GM12878 (cell line): ENCODE results near the gene NR2C2AP. TPM values are rescaled to one million over a fixed set of nuclear protein-coding genes. Genes with fewer than 3 reads are reported as not detected.

Experiments used
- ATAC-seq: fragments of 200-7000 bp; cut with Tn5 transposase; 3 replicates; pipeline ENCODE4 v1.9.1; 2020; ENCODE audit warnings: mild to moderate bottlenecking, moderate library complexity
- BruUV-seq: library from RNA; stranded (reverse); fragments of 400-500 nt; replicated peaks from 2 replicates; lab custom pipeline; 2021; lab: Mats Ljungman, UMichigan
- CTCF ChIA-PET: fragments of 300-600 bp; sonication (Branson Sonifier 250); formaldehyde crosslinking; extraction: SDS; loops from one replicate; lab custom pipeline; 2021; ENCODE audit warnings: inconsistent platforms; lab: Yijun Ruan, JAX
- POLR2A ChIA-PET: fragments of 350-600 bp; formaldehyde crosslinking; extraction: SDS; loops from one replicate; lab custom pipeline; 2021; ENCODE audit warnings: inconsistent platforms; lab: Charles Lee
- RAD21 ChIA-PET: fragments of 300-600 bp; sonication (Branson Sonifier 250); formaldehyde crosslinking; loops from one replicate; lab custom pipeline; 2023; ENCODE audit warnings: antibody characterized with exemption; ENCODE audit not compliant: unreplicated experiment; lab: Charles Lee
- SMC1A ChIA-PET: fragments of 300-600 bp; sonication (Branson Sonifier 250); formaldehyde crosslinking; loops from one replicate; lab custom pipeline; 2023; ENCODE audit not compliant: unreplicated experiment, uncharacterized antibody; lab: Charles Lee
- DNase-seq: peaks from one replicate; pipeline ENCODE4 v3.0.0-alpha.2; 2011; ENCODE audit warnings: low read depth, low spot score
- FAIRE-seq: peaks from 3 replicates; lab custom pipeline; 2011; peaks lifted over from hg19 to GRCh38; lab: Jason Lieb, UNC
- H2AFZ ChIP-seq: 2 replicates; pipeline ENCODE4 v1.6.0; 2011; ENCODE audit warnings: low read depth, low read length, control low read depth; ENCODE audit not compliant: control insufficient read depth
- H3K27ac ChIP-seq: 2 replicates; pipeline ENCODE4 v1.5.1; 2011; ENCODE audit warnings: control low read depth; ENCODE audit not compliant: control insufficient read depth, insufficient read depth
- H3K27me3 ChIP-seq, 2 experiments: replicated peaks in 1 of 2; 2 replicates each; pipeline versions ENCODE4 v1.6.0 to v1.6.1; 2011; ENCODE audit warnings: low read length in 1 of 2; ENCODE audit not compliant: control insufficient read depth in 2 of 2, insufficient read depth in 2 of 2
- H3K36me3 ChIP-seq, 2 experiments: 2 replicates each; pipeline ENCODE4 v1.5.1; 2011; ENCODE audit warnings: low read length in 1 of 2; ENCODE audit not compliant: control insufficient read depth in 2 of 2, insufficient read depth in 2 of 2
- H3K4me1 ChIP-seq: 2 replicates; pipeline ENCODE4 v1.6.1; 2011; ENCODE audit warnings: mild to moderate bottlenecking, low read length, moderate library complexity, mixed read lengths; ENCODE audit not compliant: control insufficient read depth, insufficient read depth
- H3K4me2 ChIP-seq: 2 replicates; pipeline ENCODE4 v1.6.0; 2011; ENCODE audit warnings: control low read depth; ENCODE audit not compliant: control insufficient read depth, insufficient read depth
- H3K4me3 ChIP-seq: fragments of 200-600 bp; sonication (generic); 2 replicates; pipeline ENCODE4 v1.5.1; 2016
- H3K79me2 ChIP-seq: 2 replicates; pipeline ENCODE4 v1.6.0; 2011; ENCODE audit warnings: low read length; ENCODE audit not compliant: control insufficient read depth, insufficient read depth
- H3K9ac ChIP-seq: 2 replicates; pipeline ENCODE4 v1.8.0; 2011; ENCODE audit warnings: low read length, control low read depth, mixed read lengths; ENCODE audit not compliant: control insufficient read depth, insufficient read depth
- H3K9me3 ChIP-seq: replicated peaks from 3 replicates; pipeline ENCODE4 v1.5.1; 2011; ENCODE audit warnings: mild to moderate bottlenecking, low read length; ENCODE audit not compliant: control insufficient read depth, insufficient read depth
- H4K20me1 ChIP-seq: 2 replicates; pipeline ENCODE4 v1.6.0; 2011; ENCODE audit not compliant: control insufficient read depth, insufficient read depth
- BRCA1 ChIP-seq: IDR thresholded peaks from 2 replicates; pipeline ENCODE4 v1.6.1; 2011; ENCODE audit warnings: low read depth, low read length, improper control_type of control experiment
- CHD4 ChIP-seq: fragments of 200-600 bp; sonication (generic); IDR thresholded peaks from 2 replicates; pipeline ENCODE4 v1.6.1; 2016; ENCODE audit warnings: mild to moderate bottlenecking
- JUNB ChIP-seq: IDR thresholded peaks from 2 replicates; pipeline ENCODE4 v1.6.1; 2016; ENCODE audit warnings: antibody characterized with exemption, mild to moderate bottlenecking
- MEF2A ChIP-seq: IDR thresholded peaks from 2 replicates; pipeline ENCODE4 v1.6.1; 2011; ENCODE audit warnings: low read depth, mild to moderate bottlenecking, low read length, moderate library complexity; ENCODE audit not compliant: insufficient read depth
- NRF1 ChIP-seq: conservative IDR thresholded peaks from 2 replicates; pipeline ENCODE4 v1.6.1; 2011; ENCODE audit warnings: mild to moderate bottlenecking, low read depth, low read length, improper control_type of control experiment
- POLR2A ChIP-seq: IDR thresholded peaks from 2 replicates; pipeline ENCODE4 v1.6.1; 2011; ENCODE audit warnings: low read depth, mild to moderate bottlenecking, low read length
- SMARCA5 ChIP-seq: fragments of 450-650 bp; IDR thresholded peaks from 2 replicates; pipeline ENCODE4 v1.6.1; 2017; ENCODE audit warnings: mild to moderate bottlenecking
- ZBED1 ChIP-seq: IDR thresholded peaks from 2 replicates; pipeline ENCODE4 v1.6.1; 2016; ENCODE audit warnings: borderline replicate concordance
- ZNF207 ChIP-seq: fragments of 450-650 bp; IDR thresholded peaks from 2 replicates; pipeline ENCODE4 v1.6.1; 2014; ENCODE audit warnings: antibody characterized with exemption, mild to moderate bottlenecking, borderline replicate concordance
- ZNF274 ChIP-seq: IDR thresholded peaks from one replicate; pipeline ENCODE4 v1.8.0; 2011; ENCODE audit not compliant: insufficient read length, insufficient read depth
- ZNF592 ChIP-seq: fragments of 450-650 bp; IDR thresholded peaks from 2 replicates; pipeline ENCODE4 v1.6.1; 2017; ENCODE audit warnings: mild to moderate bottlenecking, moderate library complexity
- ZNF622 ChIP-seq: fragments of 450-650 bp; IDR thresholded peaks from 2 replicates; pipeline ENCODE4 v1.6.1; 2017; ENCODE audit warnings: mild to moderate bottlenecking, inconsistent platforms
- WGBS: methylation state at CpG from one replicate; pipeline ENCODE4 v1.1.6; 2016; ENCODE audit warnings: low lambda C conversion rate; ENCODE audit not compliant: insufficient replicate concordance, insufficient coverage; ENCODE audit errors: missing lambda C conversion rate; 5-methylcytosine and 5-hydroxymethylcytosine counted together
- in situ Hi-C: fragments of 300-500 bp; cut with MboI; formaldehyde crosslinking; loops from 9 replicates; pipeline ENCODE4 v1.14.3; 2018; ENCODE audit warnings: mixed read lengths
- intact Hi-C: fragments of 100-400 bp; cut with micrococcal nuclease; formaldehyde crosslinking; loops from one replicate; pipeline ENCODE4 v1.14.2; 2022; ENCODE audit not compliant: unreplicated experiment
- polyA plus RNA-seq, 11 experiments: library from polyadenylated mRNA; depleted of rRNA in 4 of 11; unstranded in 6 of 11; stranded (reverse) in 5 of 11; fragments of >200 nt; fragmentation: Nextera tagmentation in 4 of 11; fragmentation: Illumina TruSeq in 1 of 11; extraction: Ambion mirVana in 4 of 11; extraction: Trizol in 1 of 11; gene quantifications; 1 replicate in 1 of 11; 2 replicates in 10 of 11; pipeline versions ENCODE4 v1.2.1 to v1.2.3, GENCODE V29; 2011 to 2016; ENCODE audit warnings: inconsistent platforms in 2 of 11, missing spikeins in 2 of 11, low read depth in 1 of 11
- total RNA-seq, 4 experiments: library from RNA; depleted of rRNA in 3 of 4; stranded (reverse); fragments of >200 nt in 3 of 4; fragmentation: Illumina TruSeq in 1 of 4; extraction: Trizol in 1 of 4; gene quantifications; 2 replicates each; pipeline versions ENCODE4 v1.2.1 to v1.2.3, GENCODE V29; 2013 to 2021

The NR2C2AP gene
- total and polyA plus RNA-seq, 10 of the 15 experiments (the other 5 are each of a cell fraction or from before 2014, with no cell fraction given) = 21.5 to 44.8 (median 28.1) TPM

- FAIRE-seq (no peak), DNase-seq (no peak), ATAC-seq (no peak)
- BruUV-seq = no TSS peak
- ChIA-PET POLR2A (interaction anchor here (0.5 kb wide), 1 partner anchor 12 kb away, joined by 4 read pairs; no protein-coding TSS in a partner anchor), SMC1A (no interaction called here), RAD21 (no interaction called here), CTCF (no interaction called here)
- Histone ChIP-seq H3K36me3 (peaks cover 0 to 3% of the 10 kb centered on the region in 2 experiments; a peak in 2 of 4 replicates), H3K4me2 (no peak overlapping the region), H3K9me3 (peaks cover 2% of the 10 kb centered on the region; the same call in 1 of the 3 replicates), H3K4me3 (no peak overlapping the region), H3K27ac (no peak overlapping the region), H3K27me3 (no peaks in the 10 kb centered on the region), H4K20me1 (no peaks in the 10 kb centered on the region), H3K9ac (no peak overlapping the region), H3K79me2 (no peaks in the 10 kb centered on the region), H3K4me1 (no peaks in the 10 kb centered on the region), H2AFZ (no peak overlapping the region)
- in situ Hi-C loops (no loop called here), intact Hi-C loops (no loop called here)
- no peak for TF ChIP-seq NRF1
- no peak for TF ChIP-seq ZNF592
- no peak for TF ChIP-seq ZNF622
- TF ChIP-seq ZBED1 = no peak
- TF ChIP-seq POLR2A = no peak
- TF ChIP-seq CHD4 = no peak
- no peak for TF ChIP-seq SMARCA5
- no peak for TF ChIP-seq ZNF207
- no peak for TF ChIP-seq BRCA1
- no peak for TF ChIP-seq ZNF274
- no peak for TF ChIP-seq JUNB
- no peak for TF ChIP-seq MEF2A
- WGBS = 94% methylated on average over 9 of the region's 9 CpGs
Measured at GRCh38 chr19:19181488-19181998, 21.7 kb downstream of the NR2C2AP start.
